ENCODE results near the gene BAAT. TPM values are rescaled to one million over a fixed set of nuclear protein-coding genes. Genes with fewer than 3 reads are reported as not detected.

BAAT gene
- total RNA-seq, 1 experiment from 2014 or later = 0.25 TPM

GRCh38 chr9:101429736-101430135, 44.9 kb upstream of the BAAT start:
- no peaks in the 10 kb centered on the region for H3K4me1 ChIP-seq (ENCODE audit: control insufficient read depth in 1 of 2, insufficient read depth in 2 of 2, low read length in 2 of 2)
- RAD21 ChIA-PET (ENCODE audit: low non-redundant PET in 1 of 2, low total read pairs in 2 of 2, uncharacterized antibody in 2 of 2, unreplicated experiment in 2 of 2) = no interaction called here
- no peak for ATAC-seq

GRCh38 chr9:101428909-101429308, 44.1 kb upstream of the BAAT start:
- Histone ChIP-seq H2AFZ (ENCODE audit: low read depth, low read length, poor library complexity, severe bottlenecking) (no peak overlapping the region), H3K27ac (ENCODE audit: low read depth, low read length) (no peak overlapping the region), H3K36me3 (ENCODE audit: control insufficient read depth in 1 of 2, insufficient read depth in 2 of 2, low read length in 2 of 2) (no peaks in the 10 kb centered on the region), H3K79me2 (ENCODE audit: insufficient read depth, low read length) (no peaks in the 10 kb centered on the region), H3K4me1 (ENCODE audit: control insufficient read depth in 1 of 2, insufficient read depth in 2 of 2, low read length in 2 of 2) (no peaks in the 10 kb centered on the region), H3K4me3 (replicated peaks in 1 of 2; ENCODE audit: low read depth in 1 of 2, low read length in 2 of 2) (no peak overlapping the region), H4K20me1 (ENCODE audit: insufficient read depth) (no peaks in the 10 kb centered on the region), H3K4me2 (ENCODE audit: low read length) (no peak overlapping the region), H3K9me3 (ENCODE audit: control insufficient read depth in 1 of 2, insufficient read depth in 1 of 2, low read depth in 1 of 2, low read length in 2 of 2) (no peaks in the 10 kb centered on the region), H3K9me2 (ENCODE audit: insufficient read depth) (no peaks in the 10 kb centered on the region), H3K9ac (ENCODE audit: low read length) (no peak overlapping the region), H3K27me3 (ENCODE audit: insufficient read depth, low read length) (peaks cover 10% of the 10 kb centered on the region)
- ChIA-PET POLR2A (no interaction called here), RAD21 (ENCODE audit: low non-redundant PET in 1 of 2, low total read pairs in 2 of 2, uncharacterized antibody in 2 of 2, unreplicated experiment in 2 of 2) (no interaction called here), CTCF (no interaction called here)
- no peak for ATAC-seq
- intact Hi-C loops (cut with micrococcal nuclease) = no loop called here
- DNase-seq (ENCODE audit: low read depth, low spot score) = no peak
- BruUV-seq (replicated peaks) = no TSS peak
- no peak for TF ChIP-seq YY1 (IDR thresholded peaks at IDR 0.05; ENCODE audit: extremely low read depth, insufficient replicate concordance, low read depth, low read length)
- TF ChIP-seq SP1 (IDR thresholded peaks at IDR 0.05; ENCODE audit: low read depth) = no peak
- no peak for TF ChIP-seq ZFX (IDR thresholded peaks at IDR 0.05)
- no peak for TF ChIP-seq MAX (IDR thresholded peaks at IDR 0.05)
- no peak for TF ChIP-seq CEBPB (IDR thresholded peaks at IDR 0.05; ENCODE audit: low read depth)
- no peak for TF ChIP-seq ZNF274 (IDR thresholded peaks at IDR 0.05; ENCODE audit: low read depth, low read length)
- TF ChIP-seq JUND (IDR thresholded peaks at IDR 0.05) = no peak
- TF ChIP-seq TCF7L2 (IDR thresholded peaks at IDR 0.05; ENCODE audit: borderline replicate concordance, extremely low read depth, insufficient read depth, insufficient read length) = no peak
- no peak for TF ChIP-seq POLR2AphosphoS5 (IDR thresholded peaks at IDR 0.05; ENCODE audit: low read depth, low read length)
- TF ChIP-seq, protein P1, sequence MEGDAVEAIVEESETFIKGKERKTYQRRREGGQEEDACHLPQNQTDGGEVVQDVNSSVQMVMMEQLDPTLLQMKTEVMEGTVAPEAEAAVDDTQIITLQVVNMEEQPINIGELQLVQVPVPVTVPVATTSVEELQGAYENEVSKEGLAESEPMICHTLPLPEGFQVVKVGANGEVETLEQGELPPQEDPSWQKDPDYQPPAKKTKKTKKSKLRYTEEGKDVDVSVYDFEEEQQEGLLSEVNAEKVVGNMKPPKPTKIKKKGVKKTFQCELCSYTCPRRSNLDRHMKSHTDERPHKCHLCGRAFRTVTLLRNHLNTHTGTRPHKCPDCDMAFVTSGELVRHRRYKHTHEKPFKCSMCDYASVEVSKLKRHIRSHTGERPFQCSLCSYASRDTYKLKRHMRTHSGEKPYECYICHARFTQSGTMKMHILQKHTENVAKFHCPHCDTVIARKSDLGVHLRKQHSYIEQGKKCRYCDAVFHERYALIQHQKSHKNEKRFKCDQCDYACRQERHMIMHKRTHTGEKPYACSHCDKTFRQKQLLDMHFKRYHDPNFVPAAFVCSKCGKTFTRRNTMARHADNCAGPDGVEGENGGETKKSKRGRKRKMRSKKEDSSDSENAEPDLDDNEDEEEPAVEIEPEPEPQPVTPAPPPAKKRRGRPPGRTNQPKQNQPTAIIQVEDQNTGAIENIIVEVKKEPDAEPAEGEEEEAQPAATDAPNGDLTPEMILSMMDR (IDR thresholded peaks at IDR 0.05 in 2 of 3, conservative IDR thresholded peaks at IDR 0.05 in 1 of 3; ENCODE audit: borderline replicate concordance in 1 of 3, insufficient read depth in 1 of 3, low read depth in 2 of 3, low read length in 2 of 3) = no peak
- no peak for TF ChIP-seq RAD21 (IDR thresholded peaks at IDR 0.05; ENCODE audit: low read depth)
- TF ChIP-seq EZH2 (IDR thresholded peaks at IDR 0.05) = no peak
- no peak for TF ChIP-seq EGR1 (IDR thresholded peaks at IDR 0.05; ENCODE audit: low read depth)
- no peak for TF ChIP-seq ATF3 (IDR thresholded peaks at IDR 0.05)
- no peak for TF ChIP-seq SIN3A (IDR thresholded peaks at IDR 0.05; ENCODE audit: low read depth)
- no peak for TF ChIP-seq CBX3 (IDR thresholded peaks at IDR 0.05; ENCODE audit: low read depth)
- TF ChIP-seq ZBTB33 (IDR thresholded peaks at IDR 0.05; ENCODE audit: extremely low read depth, insufficient replicate concordance, low read length) = no peak

More at GRCh38 chr9:101429736-101430135, 44.9 kb upstream of the BAAT start:
- DNase-seq (ENCODE audit: low read depth, low spot score) = no peak
- BruUV-seq (replicated peaks) = no TSS peak
- H3K36me3 ChIP-seq (ENCODE audit: control insufficient read depth in 1 of 2, insufficient read depth in 2 of 2, low read length in 2 of 2) = no peaks in the 10 kb centered on the region
- POLR2A ChIA-PET = no interaction called here
- no peaks in the 10 kb centered on the region for H3K9me3 ChIP-seq (ENCODE audit: control insufficient read depth in 1 of 2, insufficient read depth in 1 of 2, low read depth in 1 of 2, low read length in 2 of 2)
- H3K27me3 ChIP-seq (ENCODE audit: insufficient read depth, low read length) = peaks cover 10% of the 10 kb centered on the region
- H3K9ac ChIP-seq (ENCODE audit: low read length) = no peak overlapping the region
- H3K4me3 ChIP-seq (replicated peaks in 1 of 2; ENCODE audit: low read depth in 1 of 2, low read length in 2 of 2) = no peak overlapping the region
- H3K4me2 ChIP-seq (ENCODE audit: low read length) = no peak overlapping the region
- TF ChIP-seq EZH2 (IDR thresholded peaks at IDR 0.05) = no peak
- TF ChIP-seq POLR2AphosphoS5 (IDR thresholded peaks at IDR 0.05; ENCODE audit: low read depth, low read length) = no peak
- CTCF ChIA-PET = no interaction called here
- no peaks in the 10 kb centered on the region for H3K9me2 ChIP-seq (ENCODE audit: insufficient read depth)
- no peak overlapping the region for H2AFZ ChIP-seq (ENCODE audit: low read depth, low read length, poor library complexity, severe bottlenecking)
- H3K79me2 ChIP-seq (ENCODE audit: insufficient read depth, low read length) = no peaks in the 10 kb centered on the region
- H4K20me1 ChIP-seq (ENCODE audit: insufficient read depth) = no peaks in the 10 kb centered on the region
- H3K27ac ChIP-seq (ENCODE audit: low read depth, low read length) = no peak overlapping the region
- intact Hi-C loops (cut with micrococcal nuclease) = no loop called here
